Measurements from ENCODE around the gene XRCC1. TPM values are rescaled to one million over a fixed set of nuclear protein-coding genes. Genes with fewer than 3 reads are reported as not detected.
A peak's percentile ranks its signal among the peaks of the same experiment; 100 is the strongest.

XRCC1 gene, protein sequence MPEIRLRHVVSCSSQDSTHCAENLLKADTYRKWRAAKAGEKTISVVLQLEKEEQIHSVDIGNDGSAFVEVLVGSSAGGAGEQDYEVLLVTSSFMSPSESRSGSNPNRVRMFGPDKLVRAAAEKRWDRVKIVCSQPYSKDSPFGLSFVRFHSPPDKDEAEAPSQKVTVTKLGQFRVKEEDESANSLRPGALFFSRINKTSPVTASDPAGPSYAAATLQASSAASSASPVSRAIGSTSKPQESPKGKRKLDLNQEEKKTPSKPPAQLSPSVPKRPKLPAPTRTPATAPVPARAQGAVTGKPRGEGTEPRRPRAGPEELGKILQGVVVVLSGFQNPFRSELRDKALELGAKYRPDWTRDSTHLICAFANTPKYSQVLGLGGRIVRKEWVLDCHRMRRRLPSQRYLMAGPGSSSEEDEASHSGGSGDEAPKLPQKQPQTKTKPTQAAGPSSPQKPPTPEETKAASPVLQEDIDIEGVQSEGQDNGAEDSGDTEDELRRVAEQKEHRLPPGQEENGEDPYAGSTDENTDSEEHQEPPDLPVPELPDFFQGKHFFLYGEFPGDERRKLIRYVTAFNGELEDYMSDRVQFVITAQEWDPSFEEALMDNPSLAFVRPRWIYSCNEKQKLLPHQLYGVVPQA
- total RNA-seq = 14.2 TPM

- Histone ChIP-seq H3K27me3 (ENCODE audit: insufficient read depth, low read length) (no peaks in the 10 kb centered on the region), H3K4me1 (ENCODE audit: insufficient read depth, low read length) (peaks cover 26% of the 10 kb centered on the region), H3K4me3 (ENCODE audit: low read length) (peak within 1 kb of the TSS; percentile 96), H3K9me3 (ENCODE audit: low read depth, low read length) (no peaks in the 10 kb centered on the region)
Measured at GRCh38 chr19:43575156-43575950, at the start of gene XRCC1, which contains the start of gene PINLYP. TSS of gene XRCC1 (minus strand) at chr19:43575527. CDS start at chr19:43575458, 69 bp downstream. TSS of gene PINLYP (plus strand) at chr19:43575801. CDS start at chr19:43577192, 1,391 bp downstream.

DNA sequence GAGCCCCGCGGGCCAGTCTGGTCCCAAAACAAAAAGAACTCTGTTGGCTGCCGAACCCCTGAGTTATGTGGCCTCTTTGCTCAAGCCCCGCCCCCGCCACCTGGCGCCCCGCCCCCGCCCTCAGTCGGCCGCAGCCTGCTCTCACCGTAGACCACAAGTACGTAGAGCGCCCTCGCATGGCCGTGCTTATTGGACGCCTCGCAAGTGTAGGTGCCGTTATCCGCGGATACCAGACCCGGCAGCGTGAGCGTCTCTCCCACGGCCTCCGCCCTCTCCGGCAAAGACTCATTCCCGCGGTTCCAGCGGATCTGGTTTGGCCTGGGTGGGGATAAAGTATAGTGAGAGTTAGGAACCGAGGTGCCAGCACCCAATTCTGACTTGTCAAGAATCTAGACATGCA is 49.6 kb upstream of the XRCC1 start:
- Histone ChIP-seq H3K9me3 (ENCODE audit: low read depth, low read length) (no peaks in the 10 kb centered on the region), H3K4me3 (ENCODE audit: low read length) (no peak overlapping the region), H3K27me3 (ENCODE audit: insufficient read depth, low read length) (no peaks in the 10 kb centered on the region), H3K4me1 (ENCODE audit: insufficient read depth, low read length) (peaks cover 13% of the 10 kb centered on the region)

DNA sequence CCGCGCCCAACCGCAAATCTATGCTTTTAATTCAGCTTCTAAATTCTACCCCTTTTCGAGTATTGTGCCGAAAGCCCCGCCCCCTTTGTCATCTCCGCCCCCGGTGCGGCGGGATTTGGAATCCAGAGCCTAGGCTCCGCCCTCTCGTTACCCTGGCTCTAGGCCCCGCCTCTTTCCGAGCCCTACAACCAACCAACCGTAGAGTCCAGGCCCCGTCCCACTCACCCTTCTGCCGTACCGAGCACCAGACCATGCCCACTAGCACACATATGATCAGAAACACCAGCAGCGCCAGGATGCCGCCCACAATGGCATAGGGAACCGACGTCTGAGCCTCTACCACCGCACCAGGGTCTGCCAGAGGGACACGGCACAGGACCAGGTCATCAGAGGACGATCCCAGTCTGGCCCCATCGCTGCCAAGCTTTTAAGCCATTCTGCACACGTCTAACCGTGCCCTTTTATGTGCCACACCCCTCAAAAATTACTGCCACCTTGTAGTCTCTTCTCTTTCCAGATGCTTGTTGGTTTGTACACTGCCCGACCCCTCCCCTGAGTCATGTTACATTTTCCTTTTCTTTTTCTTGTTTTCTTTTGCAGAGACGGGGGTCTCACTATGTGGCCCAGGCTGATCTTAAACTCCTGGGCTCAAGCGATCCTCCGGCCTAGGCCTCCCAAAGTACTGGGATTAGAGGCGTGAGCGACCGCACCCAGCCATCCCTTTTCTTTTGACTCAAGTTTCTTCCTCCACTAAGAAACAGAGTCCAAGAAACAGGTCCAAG is 48.8 kb upstream of the XRCC1 start:
- Histone ChIP-seq H3K27me3 (ENCODE audit: insufficient read depth, low read length) (no peaks in the 10 kb centered on the region), H3K4me3 (ENCODE audit: low read length) (no peak overlapping the region), H3K4me1 (ENCODE audit: insufficient read depth, low read length) (peaks cover 13% of the 10 kb centered on the region), H3K9me3 (ENCODE audit: low read depth, low read length) (no peaks in the 10 kb centered on the region)

DNA sequence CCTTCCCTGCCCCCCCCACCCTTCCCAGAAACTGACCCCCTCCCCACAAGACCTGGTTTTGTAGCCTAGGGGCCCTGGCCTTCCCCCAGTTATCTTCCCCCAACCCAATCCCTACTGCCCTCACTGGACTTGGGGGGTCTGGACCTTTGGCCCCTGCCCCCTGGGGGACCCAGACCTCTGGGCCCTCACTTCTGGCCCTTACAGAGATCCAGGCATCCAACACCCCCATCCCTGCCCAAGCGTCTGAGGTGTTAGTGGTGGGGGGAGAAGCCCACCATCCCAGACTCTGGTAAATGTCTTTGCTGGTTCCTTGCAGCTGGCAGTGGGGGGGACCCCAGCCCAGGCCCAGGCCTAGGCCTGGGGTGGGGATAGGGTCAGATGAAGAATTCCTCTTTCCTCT is 47.6 kb upstream of the XRCC1 start:
- H3K9me3 ChIP-seq (ENCODE audit: low read depth, low read length) = no peaks in the 10 kb centered on the region
- peaks cover 22% of the 10 kb centered on the region for H3K4me1 ChIP-seq (ENCODE audit: insufficient read depth, low read length)
- no peaks in the 10 kb centered on the region for H3K27me3 ChIP-seq (ENCODE audit: insufficient read depth, low read length)
- H3K4me3 ChIP-seq (ENCODE audit: low read length) = no peak overlapping the region

GRCh38 chr19:43622070-43622469 is 46.7 kb upstream of the XRCC1 start:
- no peak overlapping the region for H3K4me3 ChIP-seq (ENCODE audit: low read length)
- no peaks in the 10 kb centered on the region for H3K9me3 ChIP-seq (ENCODE audit: low read depth, low read length)
- H3K4me1 ChIP-seq (ENCODE audit: insufficient read depth, low read length) = peaks cover 22% of the 10 kb centered on the region
- no peaks in the 10 kb centered on the region for H3K27me3 ChIP-seq (ENCODE audit: insufficient read depth, low read length)

DNA sequence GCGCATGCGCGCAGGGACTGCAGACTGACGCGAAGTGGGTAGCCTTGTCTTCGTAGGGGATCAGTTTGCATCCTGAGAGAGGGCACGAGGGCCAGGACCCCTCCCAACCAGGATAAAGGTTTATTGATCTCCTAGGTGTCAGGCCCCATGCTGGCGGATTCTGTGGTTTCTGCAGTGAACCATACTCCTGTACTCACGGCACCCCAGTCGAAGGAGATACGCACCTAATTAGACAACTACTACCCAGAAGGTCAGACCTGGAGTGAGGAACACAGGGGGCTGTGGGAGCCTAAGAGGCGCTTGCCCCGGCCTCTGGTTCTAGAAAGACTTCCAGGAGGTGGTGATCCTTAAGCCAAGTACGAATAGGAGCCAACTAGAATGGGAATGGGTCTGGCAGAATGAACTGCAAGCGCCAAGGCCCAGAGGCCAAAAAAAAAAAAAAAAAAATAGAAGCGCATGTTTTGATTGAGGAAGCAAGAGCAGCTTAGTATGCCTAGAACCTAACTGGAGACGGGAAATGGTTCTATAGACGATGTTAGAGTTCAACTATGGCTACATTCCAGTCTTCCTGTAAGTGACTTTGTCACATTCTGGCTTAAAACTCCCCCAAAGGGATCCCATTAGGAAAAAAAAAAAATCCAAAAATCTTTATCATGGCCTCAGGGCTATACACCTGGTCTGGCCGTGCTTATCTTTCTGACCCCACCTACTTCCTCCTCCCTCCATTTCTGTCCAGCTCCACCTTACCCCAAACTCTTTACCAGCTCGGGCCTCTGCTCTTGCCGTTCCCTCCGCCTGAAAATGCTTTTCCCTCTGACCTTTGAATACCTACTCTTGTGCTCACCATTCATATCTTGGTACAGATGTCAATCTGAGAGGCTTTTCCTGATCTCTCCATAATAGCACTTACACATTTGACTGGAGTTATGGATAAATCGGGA is 45.0 kb upstream of the XRCC1 start:
- no peaks in the 10 kb centered on the region for H3K27me3 ChIP-seq (ENCODE audit: insufficient read depth, low read length)
- peak overlapping the region; percentile 75 for H3K4me3 ChIP-seq (ENCODE audit: low read length)
- no peaks in the 10 kb centered on the region for H3K9me3 ChIP-seq (ENCODE audit: low read depth, low read length)
- H3K4me1 ChIP-seq (ENCODE audit: insufficient read depth, low read length) = peaks cover 22% of the 10 kb centered on the region

- H3K9me3 ChIP-seq (ENCODE audit: low read depth, low read length) = no peaks in the 10 kb centered on the region
- peak within 1 kb of the TSS; percentile 75 for H3K4me3 ChIP-seq (ENCODE audit: low read length)
- peaks cover 18% of the 10 kb centered on the region for H3K4me1 ChIP-seq (ENCODE audit: insufficient read depth, low read length)
- H3K27me3 ChIP-seq (ENCODE audit: insufficient read depth, low read length) = no peaks in the 10 kb centered on the region
Measured at GRCh38 chr19:43619262-43620060, 44.1 kb upstream of the XRCC1 start, which contains the start of gene ZNF428. TSS of gene ZNF428 (minus strand) at chr19:43619629. CDS start at chr19:43614304, 5,325 bp downstream.

DNA sequence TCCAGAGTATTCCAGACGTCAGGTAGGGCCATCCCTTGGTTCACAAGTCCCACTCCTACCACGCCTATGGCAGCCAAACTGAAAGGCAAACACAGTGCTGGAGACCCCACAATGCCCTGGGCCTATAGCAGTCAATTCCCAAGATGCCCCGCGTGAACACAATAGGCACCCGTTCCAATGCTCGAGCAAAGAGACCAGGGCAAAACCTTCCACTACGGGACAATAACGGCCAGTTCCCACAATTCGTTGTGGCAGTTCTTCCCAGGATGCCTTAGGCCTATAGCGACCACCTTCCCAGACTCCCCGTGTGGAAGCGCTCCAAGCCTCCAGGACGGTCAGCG is 43.6 kb upstream of the XRCC1 start:
- peaks cover 18% of the 10 kb centered on the region for H3K4me1 ChIP-seq (ENCODE audit: insufficient read depth, low read length)

GRCh38 chr19:43616954-43617353 is 41.6 kb upstream of the XRCC1 start:
- Histone ChIP-seq H3K4me3 (ENCODE audit: low read length) (no peak overlapping the region), H3K27me3 (ENCODE audit: insufficient read depth, low read length) (no peaks in the 10 kb centered on the region), H3K9me3 (ENCODE audit: low read depth, low read length) (no peaks in the 10 kb centered on the region), H3K4me1 (ENCODE audit: insufficient read depth, low read length) (peaks cover 18% of the 10 kb centered on the region)

More for the DNA sequence above, 43.6 kb upstream of the XRCC1 start:
- no peaks in the 10 kb centered on the region for H3K9me3 ChIP-seq (ENCODE audit: low read depth, low read length)
- H3K4me3 ChIP-seq (ENCODE audit: low read length) = peak overlapping the region; percentile 75
- H3K27me3 ChIP-seq (ENCODE audit: insufficient read depth, low read length) = no peaks in the 10 kb centered on the region

DNA sequence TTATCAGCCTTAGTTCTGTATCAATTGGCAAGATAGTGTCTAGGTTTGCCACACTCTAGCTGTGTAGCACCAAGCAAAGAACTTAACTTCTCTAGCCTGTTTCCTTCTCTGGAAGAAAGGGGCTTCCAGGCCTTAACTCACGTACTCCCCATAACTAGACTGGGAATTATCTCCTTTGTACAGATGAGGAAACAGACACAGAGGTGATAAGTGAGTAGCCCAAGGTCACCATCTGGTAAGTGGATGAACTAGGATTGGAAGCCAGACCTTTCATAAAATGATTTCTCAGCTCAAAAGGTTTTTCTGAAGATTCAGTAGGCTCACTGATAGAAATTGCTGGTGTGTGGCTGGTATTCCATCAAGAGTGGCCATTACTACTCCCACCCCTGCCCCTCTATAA is 41.0 kb upstream of the XRCC1 start:
- Histone ChIP-seq H3K4me1 (ENCODE audit: insufficient read depth, low read length) (peaks cover 18% of the 10 kb centered on the region), H3K27me3 (ENCODE audit: insufficient read depth, low read length) (no peaks in the 10 kb centered on the region), H3K9me3 (ENCODE audit: low read depth, low read length) (no peaks in the 10 kb centered on the region), H3K4me3 (ENCODE audit: low read length) (no peak overlapping the region)

GRCh38 chr19:43612374-43612773 is 37.0 kb upstream of the XRCC1 start:
- H3K9me3 ChIP-seq (ENCODE audit: low read depth, low read length) = no peaks in the 10 kb centered on the region
- no peak overlapping the region for H3K4me3 ChIP-seq (ENCODE audit: low read length)
- H3K27me3 ChIP-seq (ENCODE audit: insufficient read depth, low read length) = no peaks in the 10 kb centered on the region
- no peaks in the 10 kb centered on the region for H3K4me1 ChIP-seq (ENCODE audit: insufficient read depth, low read length)

DNA sequence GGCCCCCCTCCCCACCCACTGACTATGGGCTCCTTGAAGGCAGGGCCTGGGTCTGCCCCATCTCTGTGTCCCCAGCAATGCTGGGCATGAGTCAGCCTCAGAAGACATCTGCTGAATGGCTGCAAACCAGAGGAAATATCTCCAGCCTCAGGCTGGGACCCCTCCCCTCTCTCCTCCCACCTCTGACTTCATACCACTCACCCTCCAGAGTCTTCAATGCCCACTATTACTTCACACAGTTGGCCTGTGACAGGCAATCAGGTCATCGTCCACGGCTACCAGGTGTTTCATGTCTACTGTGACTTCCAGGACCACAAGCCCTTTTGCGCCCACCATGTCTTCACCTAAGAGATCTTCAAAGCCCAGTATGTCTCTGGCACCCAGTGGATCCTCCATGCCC is 36.5 kb upstream of the XRCC1 start, which contains the start of gene SRRM5:
Gene SRRM5 (plus strand): TSS at position 301 of the 400 bp plus-strand sequence. CDS start 34 bp downstream, at position 335.
- H3K4me3 ChIP-seq (ENCODE audit: low read length) = no peak within 1 kb of the TSS
- no peaks in the 10 kb centered on the region for H3K27me3 ChIP-seq (ENCODE audit: insufficient read depth, low read length)
- H3K9me3 ChIP-seq (ENCODE audit: low read depth, low read length) = no peaks in the 10 kb centered on the region
- H3K4me1 ChIP-seq (ENCODE audit: insufficient read depth, low read length) = no peaks in the 10 kb centered on the region

GRCh38 chr19:43610493-43610892 is 35.2 kb upstream of the XRCC1 start:
- no peaks in the 10 kb centered on the region for H3K4me1 ChIP-seq (ENCODE audit: insufficient read depth, low read length)
- no peaks in the 10 kb centered on the region for H3K9me3 ChIP-seq (ENCODE audit: low read depth, low read length)

More at GRCh38 chr19:43610493-43610892, 35.2 kb upstream of the XRCC1 start:
- no peak overlapping the region for H3K4me3 ChIP-seq (ENCODE audit: low read length)
- H3K27me3 ChIP-seq (ENCODE audit: insufficient read depth, low read length) = no peaks in the 10 kb centered on the region
